GM18517 (cell line): ENCODE results near the gene GART.

Experiments
- ATAC-seq: cut with Tn5 transposase; IDR thresholded peaks from one replicate; pipeline ENCODE4 v1.9.1; 2021; ENCODE audit warnings: mild to moderate bottlenecking, moderate library complexity; ENCODE audit not compliant: unreplicated experiment

The GART gene

GRCh38 chr21:33554236-33554981, 12.5 kb upstream of the GART start:
- no peak for ATAC-seq

DNA sequence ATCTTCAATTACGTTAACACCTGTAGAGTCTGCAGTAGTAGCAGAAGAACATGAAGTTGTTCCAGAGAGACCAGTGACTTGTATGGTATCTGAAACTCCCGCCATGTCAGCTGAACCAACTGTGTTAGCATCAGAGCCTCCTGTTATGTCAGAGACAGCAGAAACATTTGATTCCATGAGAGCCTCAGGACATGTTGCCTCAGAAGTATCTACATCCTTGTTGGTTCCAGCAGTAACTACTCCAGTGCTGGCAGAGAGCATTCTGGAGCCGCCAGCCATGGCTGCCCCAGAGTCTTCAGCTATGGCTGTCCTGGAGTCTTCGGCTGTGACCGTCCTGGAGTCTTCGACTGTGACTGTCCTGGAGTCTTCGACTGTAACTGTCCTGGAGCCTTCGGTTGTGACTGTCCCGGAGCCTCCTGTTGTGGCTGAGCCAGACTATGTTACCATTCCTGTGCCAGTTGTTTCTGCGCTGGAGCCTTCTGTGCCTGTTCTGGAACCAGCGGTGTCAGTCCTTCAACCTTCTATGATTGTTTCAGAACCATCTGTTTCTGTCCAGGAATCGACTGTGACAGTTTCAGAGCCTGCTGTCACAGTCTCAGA, 11.2 kb upstream of the GART start:
- ATAC-seq, result no peak

- no peak for ATAC-seq
Measured at GRCh38 chr21:33552093-33552998, 10.4 kb upstream of the GART start.

GRCh38 chr21:33551664-33552063, 9.7 kb upstream of the GART start:
- no peak for ATAC-seq

DNA sequence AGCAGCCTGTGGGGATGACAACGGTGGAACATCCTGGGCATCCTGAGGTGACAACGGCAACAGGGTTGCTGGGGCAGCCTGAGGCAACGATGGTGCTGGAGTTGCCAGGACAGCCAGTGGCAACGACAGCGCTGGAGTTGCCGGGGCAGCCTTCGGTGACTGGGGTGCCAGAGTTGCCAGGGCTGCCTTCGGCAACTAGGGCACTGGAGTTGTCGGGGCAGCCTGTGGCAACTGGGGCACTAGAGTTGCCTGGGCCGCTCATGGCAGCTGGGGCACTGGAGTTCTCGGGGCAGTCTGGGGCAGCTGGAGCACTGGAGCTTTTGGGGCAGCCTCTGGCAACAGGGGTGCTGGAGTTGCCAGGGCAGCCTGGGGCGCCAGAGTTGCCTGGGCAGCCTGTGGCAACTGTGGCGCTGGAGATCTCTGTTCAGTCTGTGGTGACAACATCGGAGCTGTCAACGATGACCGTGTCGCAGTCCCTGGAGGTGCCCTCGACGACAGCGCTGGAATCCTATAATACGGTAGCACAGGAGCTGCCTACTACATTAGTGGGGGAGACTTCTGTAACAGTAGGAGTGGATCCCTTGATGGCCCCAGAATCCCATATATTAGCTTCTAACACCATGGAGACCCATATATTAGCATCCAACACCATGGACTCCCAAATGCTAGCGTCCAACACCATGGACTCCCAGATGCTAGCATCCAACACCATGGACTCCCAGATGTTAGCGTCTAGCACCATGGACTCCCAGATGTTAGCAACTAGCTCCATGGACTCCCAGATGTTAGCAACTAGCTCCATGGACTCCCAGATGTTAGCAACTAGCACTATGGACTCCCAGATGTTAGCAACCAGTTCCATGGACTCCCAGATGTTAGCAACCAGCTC, 9.1 kb upstream of the GART start:
- no peak for ATAC-seq

DNA sequence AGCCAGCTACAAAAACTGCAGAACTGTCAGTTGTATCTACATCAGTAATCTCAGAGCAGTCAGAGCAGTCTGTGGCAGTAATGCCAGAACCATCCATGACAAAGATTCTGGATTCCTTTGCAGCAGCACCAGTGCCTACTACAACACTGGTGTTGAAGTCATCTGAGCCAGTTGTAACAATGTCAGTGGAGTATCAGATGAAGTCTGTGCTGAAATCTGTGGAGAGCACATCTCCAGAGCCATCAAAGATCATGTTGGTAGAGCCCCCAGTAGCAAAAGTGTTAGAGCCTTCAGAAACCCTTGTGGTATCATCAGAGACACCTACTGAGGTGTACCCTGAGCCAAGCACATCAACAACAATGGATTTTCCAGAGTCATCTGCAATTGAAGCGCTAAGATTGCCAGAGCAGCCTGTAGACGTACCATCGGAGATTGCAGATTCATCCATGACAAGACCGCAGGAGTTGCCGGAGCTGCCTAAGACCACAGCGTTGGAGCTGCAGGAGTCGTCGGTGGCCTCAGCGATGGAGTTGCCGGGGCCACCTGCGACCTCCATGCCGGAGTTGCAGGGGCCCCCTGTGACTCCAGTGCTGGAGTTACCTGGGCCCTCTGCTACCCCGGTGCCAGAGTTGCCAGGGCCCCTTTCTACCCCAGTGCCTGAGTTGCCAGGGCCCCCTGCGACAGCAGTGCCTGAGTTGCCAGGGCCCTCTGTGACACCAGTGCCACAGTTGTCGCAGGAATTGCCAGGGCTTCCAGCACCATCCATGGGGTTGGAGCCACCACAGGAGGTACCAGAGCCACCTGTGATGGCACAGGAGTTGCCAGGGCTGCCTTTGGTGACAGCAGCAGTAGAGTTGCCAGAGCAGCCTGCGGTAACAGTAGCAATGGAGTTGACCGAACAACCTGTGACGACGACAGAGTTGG, 8.2 kb upstream of the GART start:
- no peak for ATAC-seq

DNA sequence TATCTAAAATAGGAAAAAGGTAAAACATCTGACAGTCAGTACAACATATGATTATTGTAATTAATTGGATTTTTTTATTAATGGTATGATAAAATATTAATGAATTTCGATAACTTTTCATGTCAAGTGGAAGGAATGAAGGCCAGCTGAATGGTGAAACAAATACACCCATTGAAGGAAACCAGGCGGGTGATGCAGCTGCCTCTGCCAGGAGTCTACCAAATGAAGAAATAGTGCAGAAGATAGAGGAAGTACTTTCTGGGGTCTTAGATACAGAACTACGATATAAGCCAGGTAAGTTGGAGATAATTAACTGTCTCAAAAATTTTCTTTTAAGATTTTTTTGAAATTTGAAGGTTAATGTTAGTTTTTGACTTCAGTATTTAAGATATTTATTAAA, 4.2 kb upstream of the GART start:
- no peak for ATAC-seq

DNA sequence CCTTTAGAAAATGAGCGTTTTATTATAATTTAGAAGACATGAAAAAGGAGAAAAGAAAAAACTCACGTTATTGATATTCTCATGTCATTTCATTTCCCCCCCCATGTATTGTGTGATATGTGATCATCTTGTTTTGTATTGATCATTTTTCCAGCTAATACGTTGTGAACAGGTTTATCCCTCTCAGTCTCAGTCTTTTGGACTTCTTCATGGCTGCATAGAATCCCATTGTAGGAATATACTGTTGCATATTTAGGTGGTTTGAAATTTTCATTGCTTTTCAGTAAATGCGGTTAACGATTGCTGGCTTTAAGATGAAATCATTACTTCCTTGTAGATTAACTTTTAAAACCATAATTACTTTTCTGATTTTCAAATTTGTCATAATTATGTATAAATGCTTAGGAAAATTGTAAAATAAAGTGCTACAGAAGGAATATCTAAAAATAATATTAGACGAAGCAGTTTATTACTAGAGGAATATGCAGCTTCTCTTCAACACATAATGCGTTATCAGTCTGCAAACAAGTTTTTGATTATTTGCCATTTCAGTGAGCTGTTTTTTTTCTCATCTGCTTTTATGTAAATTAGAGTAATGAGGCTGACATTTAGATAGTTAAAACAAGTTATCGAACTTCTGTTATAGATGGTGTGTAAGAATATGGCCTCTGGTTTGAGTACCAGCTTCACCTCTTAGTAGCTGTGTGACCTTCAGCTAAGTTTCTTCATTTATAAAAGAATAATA, 2.7 kb upstream of the GART start:
- no peak for ATAC-seq

DNA sequence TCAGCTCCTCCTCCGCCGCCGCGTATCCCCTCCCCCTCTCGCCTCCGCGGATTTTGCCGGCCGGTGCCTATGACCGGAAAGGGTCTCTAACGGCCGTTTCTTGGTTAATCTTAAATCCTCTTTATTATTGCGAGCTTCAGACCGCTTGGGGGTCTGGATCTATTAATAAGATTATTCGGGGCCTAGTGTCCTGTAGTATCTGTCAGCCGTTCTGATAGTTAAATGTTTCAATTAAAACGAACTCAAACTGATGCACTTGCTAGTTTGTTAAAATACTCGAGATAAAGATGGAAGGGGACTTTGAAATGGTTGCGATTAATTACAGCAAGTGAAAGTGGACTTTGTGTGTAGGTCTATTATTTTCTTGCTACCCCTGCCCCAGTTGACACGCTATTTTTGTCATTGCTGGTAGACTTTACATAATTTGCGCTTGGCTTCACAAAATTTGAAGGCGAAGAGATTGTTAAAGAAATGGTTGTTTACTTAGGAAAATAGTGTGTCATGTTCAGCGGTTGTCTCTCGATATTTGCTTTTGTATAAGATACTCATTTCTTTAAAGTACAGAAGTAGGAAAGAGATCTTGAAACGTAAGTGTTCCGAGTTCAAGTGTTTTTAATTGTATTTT, 1.7 kb upstream of the GART start:
- no peak for ATAC-seq

DNA sequence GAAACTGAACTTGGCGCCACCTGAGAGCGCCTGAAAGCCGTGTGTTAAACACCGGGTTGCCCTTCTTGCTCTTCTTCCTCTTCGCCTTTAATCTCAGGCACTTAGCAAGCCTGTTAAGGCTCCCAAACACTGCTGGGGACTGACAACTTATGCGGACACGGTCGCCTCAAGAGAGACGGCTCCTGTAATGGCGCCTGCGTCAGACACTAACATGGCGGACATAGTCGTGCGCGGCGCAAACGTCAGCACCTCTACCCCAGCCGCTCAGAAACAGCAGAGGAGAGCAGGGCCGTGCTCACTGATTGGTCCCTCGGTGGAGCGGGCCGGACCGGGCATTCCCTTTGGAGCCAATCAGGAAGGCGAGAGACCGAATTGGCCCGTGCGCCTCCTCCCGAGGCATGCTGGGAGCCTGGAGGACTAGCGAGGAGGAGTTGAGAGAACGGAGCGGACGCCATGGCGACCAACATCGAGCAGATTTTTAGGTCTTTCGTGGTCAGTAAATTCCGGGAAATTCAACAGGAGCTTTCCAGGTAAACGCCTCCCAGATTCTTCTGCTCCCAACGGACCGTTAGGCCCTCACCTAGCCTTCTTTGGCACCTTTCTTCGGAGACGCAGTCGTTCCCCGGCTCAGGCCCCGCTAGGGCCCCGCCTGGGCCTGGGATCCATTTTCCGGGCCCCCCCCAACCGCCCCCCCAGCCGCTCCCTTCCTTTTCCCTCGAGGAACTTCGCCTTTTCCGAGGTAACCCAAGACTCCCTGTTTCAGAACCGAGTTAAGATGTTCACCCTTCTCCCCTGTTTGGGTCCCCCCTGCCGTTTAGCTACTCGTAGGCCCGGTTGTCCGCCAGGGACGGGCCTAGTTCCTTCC, 955 bp upstream of the GART start, which contains the start of gene SON:
Gene SON (plus strand): TSS at position 399 of the 865 bp plus-strand sequence. CDS start 55 bp downstream, at position 454.
- ATAC-seq, result peak; percentile 81

DNA sequence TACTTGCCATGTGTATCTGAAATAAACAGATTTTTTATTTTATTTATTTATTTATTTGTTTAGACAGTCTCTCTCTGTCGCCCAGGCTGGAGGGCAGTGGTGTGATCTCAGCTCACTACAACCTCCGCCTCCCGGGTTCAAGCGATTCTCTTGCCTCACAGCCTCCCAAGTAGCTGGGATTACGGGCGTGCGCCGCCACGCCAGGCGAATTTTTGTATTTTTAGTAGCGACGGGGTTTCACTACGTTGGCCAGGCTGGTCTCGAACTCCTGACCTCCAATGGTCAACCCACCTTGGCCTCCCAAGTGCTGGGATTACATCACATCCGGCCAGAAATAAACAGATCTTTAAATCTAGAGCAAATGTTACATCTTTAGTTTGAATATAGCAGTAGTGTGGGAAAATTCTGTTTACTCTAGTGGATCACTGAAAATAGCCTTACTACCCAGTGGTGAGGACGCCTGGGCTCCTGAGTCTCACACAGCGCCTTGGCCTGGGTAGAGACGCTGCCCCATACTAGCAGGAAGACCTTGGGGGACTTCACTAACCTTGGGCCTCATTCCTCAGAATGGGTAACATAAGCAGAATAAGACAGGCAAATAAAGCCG, 709 bp downstream of the GART start:
- ATAC-seq, result no peak

DNA sequence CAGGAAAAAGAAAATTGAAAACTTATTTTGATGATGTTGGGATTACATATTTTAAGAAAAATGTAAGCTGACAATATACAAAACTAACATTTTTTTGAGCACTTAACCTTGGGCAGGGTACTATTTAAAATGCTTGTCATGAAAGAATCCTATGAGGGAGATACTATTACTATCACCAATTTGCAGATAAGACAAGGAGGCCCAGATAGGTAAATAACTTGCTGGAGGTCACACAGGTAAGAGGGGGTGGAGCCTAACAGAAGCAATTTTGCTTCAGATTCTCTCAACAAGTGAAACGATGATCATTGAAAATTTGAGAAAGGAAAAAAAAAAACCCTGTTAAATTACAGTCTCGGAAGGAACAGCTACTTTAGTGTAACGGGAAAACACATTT, 1.2 kb downstream of the GART start:
- ATAC-seq, result no peak

DNA sequence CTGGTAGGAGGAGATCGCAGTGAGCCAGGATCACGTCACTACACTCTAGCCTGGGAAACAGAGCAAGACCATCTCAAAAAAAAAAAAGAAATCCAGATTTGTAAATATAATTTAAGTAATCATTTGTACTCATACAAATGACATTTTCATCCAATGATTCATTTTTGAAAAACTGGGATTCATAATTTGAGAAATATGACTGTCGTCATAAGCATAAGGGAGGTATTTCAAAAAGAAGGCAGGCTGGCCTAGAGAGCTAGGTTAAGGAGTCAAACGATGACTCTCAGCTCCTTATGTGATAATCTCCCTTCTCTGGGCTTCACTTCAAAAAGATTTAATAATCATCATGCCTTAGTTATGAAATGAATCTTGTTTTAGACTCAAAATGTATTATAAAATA, 2.3 kb downstream of the GART start:
- no peak for ATAC-seq

- no peak for ATAC-seq
Measured at GRCh38 chr21:33537212-33537611, 4.7 kb downstream of the GART start.

DNA sequence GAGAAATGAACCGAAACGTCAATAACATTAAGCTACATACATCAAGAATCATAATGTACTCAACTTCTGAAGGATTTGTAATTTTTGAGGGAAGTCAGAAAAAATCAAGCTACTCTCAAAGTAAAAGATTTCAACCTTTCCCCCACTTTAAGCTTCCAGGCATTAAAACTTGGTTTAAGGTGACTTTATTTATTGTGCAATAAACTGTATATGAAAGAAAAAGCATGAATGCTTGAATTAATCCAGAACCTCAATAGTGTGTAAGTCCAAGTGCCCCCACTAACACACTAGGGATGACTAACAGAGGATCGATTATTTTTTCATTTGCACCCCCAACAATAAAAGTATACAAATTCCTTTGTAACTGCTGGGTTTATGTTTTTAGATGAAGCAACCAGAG, 10.9 kb downstream of the GART start:
- no peak for ATAC-seq

DNA sequence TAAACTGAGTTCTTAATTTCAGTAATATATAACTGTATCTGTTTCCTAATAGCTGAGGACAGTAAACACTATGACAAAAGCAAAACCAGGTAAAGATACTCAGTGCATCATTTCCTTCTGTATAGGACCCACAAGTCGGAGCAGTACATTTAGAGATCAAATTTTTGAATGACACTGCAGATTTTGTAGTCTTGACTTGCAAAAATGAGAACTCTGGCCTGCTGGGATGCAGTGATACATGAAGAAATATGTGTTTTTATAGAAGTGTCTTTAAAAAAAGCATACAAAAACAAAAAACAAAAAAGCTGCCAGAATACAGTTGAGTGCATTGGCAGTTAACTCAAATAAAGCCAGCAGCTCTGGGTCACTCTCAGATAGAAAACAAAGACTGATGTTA, 19.0 kb downstream of the GART start:
- no peak for ATAC-seq

DNA sequence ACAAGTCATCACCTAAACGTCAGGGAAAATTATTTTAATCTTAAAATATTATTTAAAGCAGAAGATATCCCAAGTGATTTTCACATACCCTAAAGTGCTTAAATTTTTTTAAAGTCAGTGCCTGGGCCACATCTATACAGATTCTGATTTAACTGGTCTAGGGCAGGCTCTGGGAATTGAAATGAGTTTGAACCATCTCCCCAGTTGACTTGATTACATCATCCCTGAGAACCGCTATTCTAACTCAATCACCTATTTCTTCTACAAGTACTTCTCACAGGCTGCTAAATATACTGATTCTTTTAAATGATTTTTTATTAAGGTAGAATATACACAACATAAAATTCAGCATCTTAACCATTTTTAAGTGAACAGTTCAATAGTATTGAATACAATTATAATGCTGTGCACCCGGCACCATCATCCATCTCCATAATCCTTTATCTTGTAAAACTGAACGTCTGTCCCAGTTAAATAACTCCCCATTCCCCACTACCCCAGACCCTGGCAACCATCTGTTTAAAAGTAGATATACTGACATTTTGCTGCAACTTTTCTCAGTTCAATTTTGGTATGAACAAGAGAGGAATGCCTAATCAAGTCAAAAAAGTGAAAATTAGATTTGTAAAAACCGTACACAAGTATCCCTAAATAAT, 19.5 kb downstream of the GART start:
- no peak for ATAC-seq
